Right lung (tissue), 10 donors: ENCODE data around the gene KRT25. TPM values are rescaled to one million over a fixed set of nuclear protein-coding genes. Genes with fewer than 3 reads are reported as not detected.
A peak's percentile ranks its signal among the peaks of the same experiment; 100 is the strongest.

Source experiments
- DNase-seq, 2 donors: peaks; one replicate each; pipeline ENCODE4 v3.0.0-alpha.2; 2013
- long read RNA-seq, 8 donors: transcript quantifications; one replicate each; lab custom pipeline, GENCODE V29; 2026
- polyA plus RNA-seq, 5 donors: library from polyadenylated mRNA; unstranded; fragments of 120-200 nt; gene quantifications; one replicate each; pipeline versions ENCODE4 v1.2.1 to v1.2.3, GENCODE V29; 2013; ENCODE audit warnings: inconsistent platforms in 1 of 5, low replicate concordance in 1 of 5; ENCODE audit not compliant: insufficient read length in 5 of 5, insufficient read depth in 1 of 5

Gene KRT25
- polyA plus RNA-seq = not detected
- long read RNA-seq, donor 1 = 0 reads
- long read RNA-seq, donor 2 = 0 reads
- long read RNA-seq, donor 3 = 0 reads
- long read RNA-seq, donor 4 = 0 reads
- long read RNA-seq, donor 5 = 0 reads
- long read RNA-seq, donor 6 = 0 reads
- long read RNA-seq, donor 7 = 0 reads
- long read RNA-seq, donor 8 = 0 reads

DNA sequence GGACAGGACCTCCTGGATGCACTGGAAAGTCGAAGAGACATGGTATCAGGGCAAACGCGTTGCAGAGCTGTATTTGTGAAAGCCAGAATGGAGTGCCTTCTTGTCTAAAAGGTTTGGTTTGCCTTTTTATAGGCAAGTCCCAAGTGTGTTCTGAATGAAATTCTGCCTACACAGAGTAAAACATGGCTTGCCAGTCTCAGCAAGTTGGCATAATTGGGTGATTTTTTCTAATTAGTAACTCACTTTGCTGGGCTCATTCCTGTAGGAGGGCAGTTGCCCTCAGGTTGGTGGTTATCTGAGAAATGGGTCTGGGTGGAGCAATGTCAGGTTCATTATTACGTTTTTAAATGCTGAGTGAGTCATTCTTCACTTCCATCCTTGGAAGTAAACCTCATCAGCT is at the start of gene KRT25:
TSS of gene KRT25 (minus strand) at position 101 of the 400 bp plus-strand sequence. CDS start at position 41, 60 bp downstream.
- no peak for DNase-seq

GRCh38 chr17:40803617-40804082 is 48.5 kb upstream of the KRT25 start:
- peak; percentile 31 to 38 for DNase-seq

- DNase-seq = no peak
Measured at GRCh38 chr17:40801157-40801556, 46.0 kb upstream of the KRT25 start.

GRCh38 chr17:40800381-40800780 is 45.2 kb upstream of the KRT25 start:
- no peak for DNase-seq

DNA sequence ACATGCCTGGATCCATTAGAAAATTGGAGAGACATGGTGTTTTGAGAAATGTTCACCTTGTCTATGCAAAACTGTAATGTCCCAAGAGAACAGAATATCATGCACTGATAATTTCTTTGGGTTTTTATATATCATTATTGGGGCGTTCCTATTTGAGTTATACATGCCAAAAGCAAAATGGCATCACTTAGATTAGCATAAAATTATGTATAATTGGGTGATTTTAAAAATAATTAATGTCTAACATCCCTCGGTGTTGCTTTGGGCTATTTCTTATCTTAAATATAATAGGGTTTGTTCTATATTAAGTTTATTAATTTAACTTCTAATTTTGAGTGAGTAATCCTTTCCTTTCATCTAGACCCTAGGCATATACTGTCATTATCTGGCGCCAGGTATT is 44.7 kb upstream of the KRT25 start, which contains the start of gene KRT28:
TSS of gene KRT28 (minus strand) at position 101 of the 400 bp plus-strand sequence. CDS start at position 35, 66 bp downstream.
- no peak for DNase-seq

- no peak for DNase-seq
Measured at GRCh38 chr17:40796846-40797245, 41.7 kb upstream of the KRT25 start.

DNA sequence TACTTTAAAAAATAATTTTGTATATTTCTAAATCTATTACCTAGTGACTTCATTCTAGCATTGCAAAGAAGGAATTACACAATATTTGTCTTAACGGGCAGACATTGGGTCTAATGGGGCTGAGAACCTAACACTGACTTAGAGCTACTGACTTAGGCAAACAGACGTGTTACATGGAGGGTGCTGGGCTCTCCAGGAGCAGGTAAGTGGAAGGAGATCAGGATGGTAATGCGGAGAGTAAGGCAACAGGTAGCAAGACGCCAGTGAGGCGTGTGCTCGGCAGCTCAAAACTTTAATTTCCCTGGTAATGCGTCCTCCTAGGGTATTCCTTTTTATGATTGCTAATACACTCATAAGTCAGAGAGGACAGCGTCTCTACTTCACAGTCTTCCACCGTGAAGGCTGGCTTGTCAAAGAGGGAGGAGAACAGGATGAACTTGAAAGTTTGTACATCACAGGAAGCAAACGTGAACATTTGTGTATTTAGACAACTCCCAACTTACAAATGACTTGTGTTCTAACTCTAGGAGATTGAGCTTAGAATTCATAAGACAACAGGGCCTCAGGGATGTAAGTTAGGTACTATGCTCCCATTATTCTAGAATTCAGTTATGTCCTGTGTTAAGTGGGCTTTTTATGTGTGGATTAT is 40.0 kb upstream of the KRT25 start:
- no peak for DNase-seq

DNA sequence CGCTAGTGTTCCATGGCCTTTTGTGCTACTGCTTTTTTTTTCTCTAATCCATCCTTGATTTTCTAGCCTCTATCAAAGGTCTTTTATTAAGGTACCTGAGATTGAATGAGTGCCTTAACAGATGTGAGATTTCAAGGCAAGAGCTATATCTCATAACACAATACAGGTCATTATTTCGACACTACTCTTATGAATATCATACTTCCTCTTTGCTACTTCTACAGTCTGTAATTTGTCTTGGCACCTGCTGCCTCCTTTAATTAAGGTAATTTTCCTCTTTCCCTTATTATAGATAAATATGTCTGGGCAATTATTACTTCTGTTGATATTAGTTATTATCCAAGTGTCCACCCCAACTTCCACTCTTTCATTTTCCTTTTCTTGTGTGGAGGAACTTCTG is 39.3 kb upstream of the KRT25 start:
- DNase-seq = no peak

DNA sequence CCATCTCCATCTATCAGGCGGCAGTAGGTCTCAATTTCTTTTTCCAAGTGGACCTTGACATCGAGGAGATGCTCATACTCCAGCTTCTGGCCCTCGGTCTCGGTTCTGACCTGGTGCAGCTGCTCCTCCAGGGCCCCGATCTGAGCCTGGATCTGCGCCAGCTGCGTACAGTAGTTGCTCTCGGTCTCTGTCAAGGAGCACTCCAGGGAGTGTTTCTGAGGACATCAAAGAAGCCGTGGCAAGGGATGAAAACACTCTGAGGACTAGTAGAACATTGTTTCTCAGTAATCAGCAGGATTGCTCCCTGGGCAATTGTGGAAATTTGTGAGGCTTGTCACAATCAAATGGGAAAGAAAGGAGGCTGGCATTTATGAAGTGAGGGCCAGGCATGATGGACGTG is 38.7 kb upstream of the KRT25 start:
- no peak for DNase-seq

DNA sequence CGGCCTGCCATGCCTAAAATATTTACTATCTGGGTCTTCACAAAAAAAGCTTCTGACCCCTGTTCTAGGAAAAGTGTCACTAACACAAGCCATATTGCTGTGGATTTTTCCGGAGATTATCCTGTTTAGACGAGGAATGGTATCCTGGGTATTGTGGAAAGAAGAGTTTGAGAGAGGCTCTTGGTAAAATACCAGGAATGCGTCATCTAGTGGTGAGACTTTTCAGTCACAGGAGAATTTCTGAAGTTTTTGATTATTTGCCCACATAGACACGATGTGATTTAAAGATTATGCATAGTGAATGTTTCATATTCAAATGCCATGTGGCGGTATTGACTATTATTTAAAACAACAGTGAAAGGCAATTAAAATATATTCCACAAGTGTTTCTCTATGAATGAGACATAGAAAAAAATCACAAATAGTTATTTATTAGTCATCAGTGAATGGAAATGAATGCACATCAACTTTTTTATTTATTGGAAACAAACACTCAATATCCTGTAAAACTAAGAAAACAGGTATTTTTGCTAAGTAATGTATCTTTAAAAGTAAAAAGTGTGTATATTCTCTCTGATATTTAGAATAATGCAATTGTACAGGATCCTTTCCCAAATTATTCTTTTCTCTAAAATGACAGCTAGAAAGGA is 36.8 kb upstream of the KRT25 start:
- peak; percentile 49 to 62 for DNase-seq

- DNase-seq = peak; percentile 43 to 57
Measured at GRCh38 chr17:40791111-40791510, 36.0 kb upstream of the KRT25 start.

DNA sequence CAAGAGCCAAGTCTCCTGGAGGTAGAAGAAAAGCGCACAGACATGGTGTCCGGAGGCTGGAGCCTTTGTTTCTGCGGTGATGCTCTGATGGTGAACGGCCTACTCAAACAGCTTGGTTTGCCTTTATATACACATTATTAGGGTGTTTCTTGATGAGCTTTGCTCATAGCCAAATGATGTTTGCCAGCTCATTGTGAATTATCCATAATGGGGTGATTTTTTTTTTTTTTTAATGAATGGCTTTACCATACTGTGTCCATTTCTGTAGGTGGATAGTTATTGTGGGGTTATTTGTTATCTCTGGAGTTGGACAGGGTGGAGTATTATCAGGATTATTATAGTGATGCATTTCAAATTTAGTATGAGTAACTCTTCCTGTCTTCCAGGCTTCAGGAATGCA is 27.3 kb upstream of the KRT25 start, which contains the start of gene KRT27:
TSS of gene KRT27 (minus strand) at position 101 of the 400 bp plus-strand sequence. CDS start at position 44, 57 bp downstream.
- DNase-seq = no peak

DNA sequence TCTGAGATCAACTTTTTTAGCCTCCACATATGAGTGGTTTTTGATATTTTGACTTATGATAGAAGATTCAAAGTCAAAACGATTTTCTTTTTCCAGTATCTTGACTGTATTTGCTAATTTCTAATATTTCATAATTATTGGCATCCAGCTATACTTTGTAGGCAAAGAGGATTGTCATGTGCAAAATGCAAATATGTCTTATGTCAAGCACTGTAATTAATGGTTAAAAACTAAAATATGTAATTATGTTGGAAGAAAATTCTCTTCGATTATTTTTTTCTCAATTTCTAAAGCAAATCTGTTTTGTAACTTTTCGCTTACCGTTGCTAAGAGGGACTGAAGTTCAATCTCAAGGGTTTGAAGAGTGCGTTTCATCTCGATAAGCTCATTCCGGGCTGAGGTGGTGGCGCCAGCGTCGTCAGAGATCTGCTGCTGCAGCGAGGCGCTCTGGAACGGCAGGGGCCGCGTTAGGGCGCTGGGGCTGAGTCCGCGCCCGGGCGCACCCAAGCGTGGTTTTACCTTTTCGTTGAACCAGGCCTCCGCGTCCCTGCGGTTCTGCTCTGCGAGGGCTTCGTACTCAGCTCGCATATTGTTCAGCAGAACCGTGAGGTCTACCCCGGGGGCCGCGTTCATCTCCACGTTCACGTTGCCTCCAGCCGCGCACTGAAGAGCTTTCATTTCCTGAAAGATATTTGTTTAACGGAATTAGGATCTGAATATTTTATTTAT is 24.2 kb upstream of the KRT25 start:
- peak; percentile 29 to 47 for DNase-seq

- no peak for DNase-seq
Measured at GRCh38 chr17:40778461-40778860, 23.3 kb upstream of the KRT25 start.

GRCh38 chr17:40777971-40778370 is 22.8 kb upstream of the KRT25 start:
- DNase-seq = no peak

GRCh38 chr17:40777459-40777858 is 22.3 kb upstream of the KRT25 start:
- no peak for DNase-seq

DNA sequence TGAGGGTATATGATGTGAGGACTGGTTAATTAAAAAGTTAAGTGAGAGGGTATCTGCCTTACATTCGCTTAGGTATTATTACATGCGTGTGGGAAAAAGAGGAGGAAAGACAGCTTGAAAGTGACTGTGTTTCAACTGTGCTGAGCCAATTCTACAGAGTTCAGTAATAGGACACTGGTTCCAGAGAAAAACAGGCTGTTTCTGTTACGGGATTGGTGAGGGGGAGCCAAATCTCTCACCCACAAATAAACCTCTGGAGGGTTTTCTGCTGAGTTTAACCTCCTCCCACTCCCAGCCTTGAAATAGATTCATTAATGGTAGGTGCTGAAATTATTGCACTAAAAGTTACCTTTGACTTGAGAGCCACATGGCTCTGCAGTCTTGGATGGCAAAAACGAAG is 20.8 kb upstream of the KRT25 start:
- DNase-seq = no peak

DNA sequence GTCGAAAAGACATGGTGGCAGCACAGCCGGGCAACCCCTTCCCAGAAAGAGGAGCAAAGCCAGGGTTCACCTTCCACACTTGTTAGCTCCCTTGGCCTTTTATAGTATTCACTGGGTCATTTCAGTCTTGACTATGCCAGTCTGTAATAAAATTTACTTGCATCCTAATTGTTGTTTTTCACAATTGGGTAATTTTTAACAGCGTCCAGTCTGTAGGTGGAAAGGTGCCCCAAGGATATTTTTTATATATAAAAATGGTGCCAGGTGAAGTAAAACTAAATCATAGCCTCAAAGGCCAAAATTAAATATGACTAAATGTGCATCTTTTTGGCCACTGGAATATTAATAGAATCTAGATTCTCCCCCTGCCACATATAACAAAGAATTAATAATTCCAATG is 17.0 kb upstream of the KRT25 start, which contains the start of gene KRT26:
TSS of gene KRT26 (minus strand) at position 101 of the 400 bp plus-strand sequence. CDS start at position 13, 88 bp downstream.
- no peak for DNase-seq

DNA sequence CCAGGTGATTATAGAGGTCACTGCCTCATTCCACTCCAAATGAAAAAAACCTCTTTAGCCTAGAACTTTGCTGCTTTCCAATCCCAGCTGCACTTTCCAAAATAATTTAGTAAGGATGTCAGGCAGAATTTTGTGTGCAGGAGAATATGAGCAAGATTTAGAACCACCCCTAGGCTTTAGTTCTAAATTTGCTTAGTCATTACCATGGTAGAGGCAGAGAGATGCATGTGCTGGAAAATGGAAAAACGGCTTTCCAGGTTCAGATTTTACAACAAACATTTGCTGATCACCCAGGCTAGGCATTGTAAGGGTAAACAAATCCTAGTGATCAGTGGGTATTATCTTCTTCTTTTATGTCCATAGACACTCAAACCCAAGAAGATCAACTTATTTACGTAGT is 10.5 kb upstream of the KRT25 start:
- DNase-seq = no peak

DNA sequence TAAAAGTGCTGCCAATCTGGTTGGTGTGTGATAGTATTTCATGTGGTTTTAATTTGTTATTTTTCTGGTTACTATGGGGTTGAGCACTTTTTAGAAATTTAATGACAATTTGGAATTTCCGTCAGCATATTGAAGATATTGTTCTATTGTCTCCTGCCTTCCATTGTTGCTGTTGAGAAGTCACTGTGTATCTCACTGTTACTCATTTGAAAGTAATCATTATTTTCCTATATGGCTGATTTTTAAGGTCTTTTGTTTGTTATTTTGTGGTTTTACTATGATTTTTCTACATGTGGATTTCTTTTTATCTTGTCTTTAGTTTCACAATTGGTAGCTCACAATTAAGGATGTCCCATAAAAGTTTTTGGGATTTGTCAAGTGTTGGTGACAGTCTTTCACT is 8.6 kb upstream of the KRT25 start:
- no peak for DNase-seq

- DNase-seq = no peak
Measured at GRCh38 chr17:40760105-40761016, 5.2 kb upstream of the KRT25 start.
